Fibroblast of the conjunctiva (primary cell): ENCODE measurements around the gene RPN1.
A peak's percentile ranks its signal among the peaks of the same experiment; 100 is the strongest.
"Not testable (repeated sequence)": the region's sequence is repeated elsewhere in the genome, so short reads cannot be mapped to it uniquely, and the experiment has no call there.

Source experiments
- DNase-seq: peaks from one replicate; pipeline ENCODE4 v3.0.0-alpha.2; 2010; ENCODE audit warnings: low read depth

RPN1 gene

GRCh38 chr3:128609294-128609693 lies 41.3 kb downstream of the RPN1 start:
- no peak for DNase-seq

- no peak for DNase-seq
Measured at GRCh38 chr3:128607710-128608048, 42.9 kb downstream of the RPN1 start.

- DNase-seq: no peak
Measured at GRCh38 chr3:128606094-128606493, 44.5 kb downstream of the RPN1 start.

GRCh38 chr3:128605091-128606046 lies 45.2 kb downstream of the RPN1 start:
- no peak for DNase-seq

- no peak for DNase-seq
Measured at GRCh38 chr3:128603811-128604775, 46.5 kb downstream of the RPN1 start.

GRCh38 chr3:128603313-128603712 lies 47.3 kb downstream of the RPN1 start:
- no peak for DNase-seq

GRCh38 chr3:128598884-128599664 lies 51.5 kb downstream of the RPN1 start:
- no peak for DNase-seq

- DNase-seq: no peak
Measured at GRCh38 chr3:128597900-128598299, 52.7 kb downstream of the RPN1 start.

GRCh38 chr3:128592864-128593263 lies 57.8 kb downstream of the RPN1 start:
- DNase-seq: no peak

GRCh38 chr3:128591738-128592426 lies 58.7 kb downstream of the RPN1 start:
- DNase-seq: no peak

GRCh38 chr3:128590948-128591347 lies 59.7 kb downstream of the RPN1 start:
- DNase-seq: no peak

- DNase-seq: not testable (repeated sequence)
Measured at GRCh38 chr3:128589985-128590384, 60.6 kb downstream of the RPN1 start.

GRCh38 chr3:128588147-128588546 lies 62.5 kb downstream of the RPN1 start:
- no peak for DNase-seq

- no peak for DNase-seq
Measured at GRCh38 chr3:128587391-128587790, 63.2 kb downstream of the RPN1 start.

GRCh38 chr3:128586932-128587331 lies 63.7 kb downstream of the RPN1 start:
- DNase-seq: not testable (repeated sequence)

GRCh38 chr3:128586391-128586790 lies 64.2 kb downstream of the RPN1 start:
- DNase-seq: not testable (repeated sequence)

GRCh38 chr3:128585974-128586373 lies 64.6 kb downstream of the RPN1 start:
- no peak for DNase-seq

GRCh38 chr3:128585189-128585588 lies 65.4 kb downstream of the RPN1 start:
- no peak for DNase-seq

GRCh38 chr3:128584412-128585020 lies 66.1 kb downstream of the RPN1 start:
- DNase-seq: peak; percentile 43

GRCh38 chr3:128581566-128581965 lies 69.1 kb downstream of the RPN1 start:
- DNase-seq: no peak

GRCh38 chr3:128579927-128580326 lies 70.7 kb downstream of the RPN1 start:
- DNase-seq: no peak
